ENCODE measurements around the gene TMEM134.

Gene TMEM134

GRCh38 chr11:67450796-67451657 lies 18.0 kb downstream of the TMEM134 start:
- DNase-seq (ENCODE audit: low spot score), result no peak
- TF ChIP-seq, protein P1, sequence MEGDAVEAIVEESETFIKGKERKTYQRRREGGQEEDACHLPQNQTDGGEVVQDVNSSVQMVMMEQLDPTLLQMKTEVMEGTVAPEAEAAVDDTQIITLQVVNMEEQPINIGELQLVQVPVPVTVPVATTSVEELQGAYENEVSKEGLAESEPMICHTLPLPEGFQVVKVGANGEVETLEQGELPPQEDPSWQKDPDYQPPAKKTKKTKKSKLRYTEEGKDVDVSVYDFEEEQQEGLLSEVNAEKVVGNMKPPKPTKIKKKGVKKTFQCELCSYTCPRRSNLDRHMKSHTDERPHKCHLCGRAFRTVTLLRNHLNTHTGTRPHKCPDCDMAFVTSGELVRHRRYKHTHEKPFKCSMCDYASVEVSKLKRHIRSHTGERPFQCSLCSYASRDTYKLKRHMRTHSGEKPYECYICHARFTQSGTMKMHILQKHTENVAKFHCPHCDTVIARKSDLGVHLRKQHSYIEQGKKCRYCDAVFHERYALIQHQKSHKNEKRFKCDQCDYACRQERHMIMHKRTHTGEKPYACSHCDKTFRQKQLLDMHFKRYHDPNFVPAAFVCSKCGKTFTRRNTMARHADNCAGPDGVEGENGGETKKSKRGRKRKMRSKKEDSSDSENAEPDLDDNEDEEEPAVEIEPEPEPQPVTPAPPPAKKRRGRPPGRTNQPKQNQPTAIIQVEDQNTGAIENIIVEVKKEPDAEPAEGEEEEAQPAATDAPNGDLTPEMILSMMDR (IDR thresholded peaks at IDR 0.05; ENCODE audit: borderline replicate concordance, control extremely low read depth, extremely low read depth, insufficient read depth, missing control alignments), result no peak
- in situ Hi-C loops (cut with MboI; ENCODE audit: low sequenced_read_pairs, unreplicated experiment), result no loop called here

DNA sequence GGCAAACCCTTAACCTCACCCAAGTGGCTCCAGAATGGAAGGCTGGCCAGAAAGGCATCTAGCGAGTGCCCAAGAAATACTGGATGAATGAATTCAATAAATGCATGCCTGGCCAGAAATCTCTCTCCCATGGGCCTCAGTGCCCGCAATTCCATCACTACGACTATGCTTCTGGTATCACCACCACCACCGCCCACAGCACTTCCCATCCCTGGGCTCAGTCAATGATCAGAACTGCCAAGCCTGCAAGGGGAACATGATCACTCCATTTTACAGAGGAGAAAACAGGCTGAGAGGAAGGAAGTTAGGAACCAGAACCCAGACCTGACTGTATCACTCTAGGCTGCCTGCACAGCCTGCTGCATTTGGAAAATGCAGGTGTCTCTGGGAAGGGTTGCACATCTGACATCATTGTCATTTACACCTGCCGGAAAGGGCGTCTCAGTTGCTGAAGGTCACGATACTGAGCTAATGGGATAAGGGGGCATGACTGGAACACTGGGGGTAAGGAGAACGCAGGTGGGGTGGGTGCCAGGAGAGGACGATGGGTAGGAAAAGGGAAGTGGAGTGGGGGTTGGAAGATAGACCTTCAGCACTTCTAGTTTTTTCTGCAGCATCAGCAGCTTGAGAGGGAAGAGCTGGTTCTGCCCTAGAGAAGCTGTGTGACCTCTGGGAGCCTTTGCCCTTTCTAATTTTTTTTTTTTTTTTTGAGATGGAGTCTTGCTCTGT lies 19.8 kb downstream of the TMEM134 start:
- TF ChIP-seq, protein P1 (IDR thresholded peaks at IDR 0.05; ENCODE audit: borderline replicate concordance, control extremely low read depth, extremely low read depth, insufficient read depth, missing control alignments), result no peak
- no peak for DNase-seq (ENCODE audit: low spot score)

GRCh38 chr11:67448220-67448609 lies 20.8 kb downstream of the TMEM134 start:
- no peak for DNase-seq (ENCODE audit: low spot score)
- in situ Hi-C loops (cut with MboI; ENCODE audit: low sequenced_read_pairs, unreplicated experiment), result no loop called here
- TF ChIP-seq, protein P1 (IDR thresholded peaks at IDR 0.05; ENCODE audit: borderline replicate concordance, control extremely low read depth, extremely low read depth, insufficient read depth, missing control alignments), result no peak

More for the DNA sequence above, 19.8 kb downstream of the TMEM134 start:
- in situ Hi-C loops (cut with MboI; ENCODE audit: low sequenced_read_pairs, unreplicated experiment), result no loop called here

GRCh38 chr11:67445515-67445914 lies 23.5 kb downstream of the TMEM134 start:
- DNase-seq (ENCODE audit: low spot score), result no peak
- TF ChIP-seq, protein P1 (IDR thresholded peaks at IDR 0.05; ENCODE audit: borderline replicate concordance, control extremely low read depth, extremely low read depth, insufficient read depth, missing control alignments), result no peak
- in situ Hi-C loops (cut with MboI; ENCODE audit: low sequenced_read_pairs, unreplicated experiment), result no loop called here

DNA sequence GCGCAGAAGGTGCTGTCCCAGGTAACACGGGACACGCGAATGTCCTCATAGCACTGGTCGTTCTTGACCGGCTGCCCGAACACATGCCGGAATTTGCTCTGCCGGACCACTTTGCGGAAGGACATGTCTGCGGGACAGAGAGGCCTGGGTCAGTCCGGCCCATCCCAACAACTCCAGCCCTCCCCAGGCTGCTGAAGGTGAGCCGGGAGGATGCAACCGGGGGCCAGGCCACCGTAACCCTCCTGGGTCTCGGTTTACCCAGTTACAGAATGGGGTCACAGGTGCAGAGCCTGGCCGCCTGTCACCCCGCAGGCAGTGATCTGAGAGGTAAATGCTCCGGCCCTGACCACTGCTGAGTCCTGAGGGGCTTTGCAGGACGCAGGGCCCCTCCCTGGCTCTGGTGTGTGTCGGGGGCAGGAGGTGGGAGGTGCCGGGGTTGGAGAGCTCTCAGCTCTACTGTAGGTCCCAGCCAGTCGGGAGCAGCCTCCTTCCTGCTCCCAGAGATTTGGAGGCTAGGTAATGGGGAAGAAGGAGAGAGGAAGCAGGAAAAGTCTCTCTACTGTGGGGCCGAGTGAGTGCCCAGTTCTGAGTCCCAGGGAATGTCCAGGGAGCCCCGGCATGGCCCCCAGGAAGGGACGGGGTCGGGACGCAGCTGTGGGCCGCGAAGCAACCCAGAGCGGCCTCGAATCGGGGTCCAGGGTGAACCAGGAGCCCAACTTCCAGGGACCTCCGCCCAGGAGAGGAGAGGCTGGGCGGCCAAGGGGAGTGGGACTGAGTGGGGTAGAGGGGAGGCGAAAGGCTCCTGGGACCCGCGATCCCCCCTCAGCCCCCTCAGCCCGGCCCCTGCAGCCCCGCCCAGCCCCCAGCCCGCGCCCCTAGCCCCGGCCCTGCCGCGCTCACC lies 26.3 kb downstream of the TMEM134 start:
- in situ Hi-C loops (cut with MboI; ENCODE audit: low sequenced_read_pairs, unreplicated experiment), result no loop called here
- no peak for DNase-seq (ENCODE audit: low spot score)
- TF ChIP-seq, protein P1 (IDR thresholded peaks at IDR 0.05; ENCODE audit: borderline replicate concordance, control extremely low read depth, extremely low read depth, insufficient read depth, missing control alignments), result no peak

Data from GM13976 (cell line).